HG02763 (cell line): ENCODE data around the gene ZNF451.
"Not testable (repeated sequence)": the region's sequence is repeated elsewhere in the genome, so short reads cannot be mapped to it uniquely, and the experiment has no call there.

Experiments used
- ATAC-seq: cut with Tn5 transposase; IDR thresholded peaks from one replicate; pipeline ENCODE4 v1.9.1; 2021; ENCODE audit warnings: mild to moderate bottlenecking, moderate library complexity; ENCODE audit not compliant: unreplicated experiment

The ZNF451 gene

GRCh38 chr6:57089687-57090457 lies at the start of gene ZNF451:
TSS of gene ZNF451 (plus strand) at chr6:57090188. CDS start at chr6:57090254, 66 bp downstream.
- ATAC-seq: peak; percentile 96

GRCh38 chr6:57044061-57044460 lies 45.9 kb upstream of the ZNF451 start:
- ATAC-seq: not testable (repeated sequence)

DNA sequence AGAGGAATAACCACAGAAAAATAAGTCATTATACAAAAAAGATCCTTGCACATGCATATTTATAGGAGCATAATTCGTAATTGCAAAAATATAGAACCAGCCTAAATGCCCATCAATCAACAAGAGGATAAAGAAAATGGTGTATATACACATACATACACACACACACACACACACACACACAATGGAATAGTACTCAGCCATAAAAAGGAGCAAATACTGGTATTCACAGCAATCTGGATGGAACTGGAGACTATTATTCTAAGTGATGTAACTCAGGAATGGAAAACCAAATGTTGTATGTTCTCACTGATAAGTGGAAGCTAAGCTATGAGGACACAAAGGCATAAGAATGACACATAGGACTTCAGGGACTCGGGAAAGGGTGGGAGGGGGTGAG lies 45.4 kb upstream of the ZNF451 start:
- ATAC-seq: no peak

DNA sequence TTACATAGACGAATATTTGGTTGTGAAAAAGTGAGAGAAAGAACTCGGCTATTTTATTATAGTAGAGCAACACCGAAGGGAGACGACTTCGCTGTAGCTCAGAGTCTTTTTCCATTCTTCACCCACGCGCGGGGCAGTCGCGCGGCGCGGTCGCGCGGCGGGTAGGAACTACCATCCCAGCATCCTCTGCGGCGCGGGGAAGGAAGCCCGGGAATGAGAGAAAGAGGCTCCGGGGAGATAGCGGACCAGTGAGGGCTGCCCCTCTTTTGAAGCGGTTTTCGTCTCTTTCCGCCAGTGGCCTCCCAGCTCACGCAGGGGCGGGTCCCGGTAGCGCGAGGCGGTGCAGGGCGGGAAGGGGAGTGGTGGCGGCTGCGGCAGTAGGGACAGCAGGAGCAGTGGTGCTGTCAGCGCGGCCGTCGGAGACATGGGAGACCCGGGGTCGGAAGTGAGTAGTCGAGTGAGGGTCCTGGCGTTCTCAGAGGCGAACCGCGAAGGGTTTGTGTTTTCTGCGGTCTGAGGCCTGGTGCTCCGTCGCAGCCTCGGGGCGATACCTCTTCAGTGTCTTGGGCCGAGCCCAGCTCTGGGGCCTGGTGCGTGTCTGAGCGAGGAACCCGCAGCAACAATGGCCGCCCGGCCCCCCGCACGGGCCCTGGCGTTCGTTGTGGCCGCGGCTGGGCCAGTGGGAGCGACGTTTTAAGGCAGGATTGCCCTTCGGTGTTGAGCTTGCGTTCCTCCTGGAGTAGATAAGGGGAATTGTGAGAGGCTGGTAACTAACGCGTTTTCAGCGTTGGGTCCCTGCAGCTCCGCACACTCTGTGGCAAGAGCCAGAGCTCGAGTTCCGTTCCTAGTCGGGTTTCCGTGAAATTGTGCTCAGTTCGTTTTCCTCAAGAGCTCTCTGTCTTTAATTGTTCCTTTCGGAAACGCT lies 43.4 kb upstream of the ZNF451 start, which contains the start of gene KIAA1586:
KIAA1586 (plus strand) TSS at position 362 of the 925 bp plus-strand sequence; CDS start at position 425, 63 bp downstream.
- peak; percentile 95 for ATAC-seq

- peak; percentile 10 for ATAC-seq
Measured at GRCh38 chr6:57047257-57047585, 42.8 kb upstream of the ZNF451 start.

DNA sequence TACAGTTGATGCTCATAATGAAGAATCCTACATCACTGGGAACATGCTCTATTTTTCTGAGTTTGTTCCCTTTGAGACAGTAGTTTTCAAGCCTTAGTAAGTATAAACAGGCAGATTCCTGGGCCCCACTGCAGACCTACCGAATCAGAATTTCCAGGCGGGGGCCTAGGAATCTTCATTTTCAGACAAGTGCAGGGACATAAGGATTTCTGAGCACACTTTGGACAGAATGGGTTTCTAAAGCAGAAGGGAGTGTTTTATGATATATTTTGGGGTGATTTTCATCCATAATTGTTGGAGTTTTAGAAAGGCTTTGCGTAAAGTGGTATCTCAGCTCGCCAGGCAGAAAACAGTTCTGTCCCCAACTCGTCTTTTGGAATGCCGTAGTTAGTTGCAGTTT lies 42.1 kb upstream of the ZNF451 start:
- not testable (repeated sequence) for ATAC-seq

DNA sequence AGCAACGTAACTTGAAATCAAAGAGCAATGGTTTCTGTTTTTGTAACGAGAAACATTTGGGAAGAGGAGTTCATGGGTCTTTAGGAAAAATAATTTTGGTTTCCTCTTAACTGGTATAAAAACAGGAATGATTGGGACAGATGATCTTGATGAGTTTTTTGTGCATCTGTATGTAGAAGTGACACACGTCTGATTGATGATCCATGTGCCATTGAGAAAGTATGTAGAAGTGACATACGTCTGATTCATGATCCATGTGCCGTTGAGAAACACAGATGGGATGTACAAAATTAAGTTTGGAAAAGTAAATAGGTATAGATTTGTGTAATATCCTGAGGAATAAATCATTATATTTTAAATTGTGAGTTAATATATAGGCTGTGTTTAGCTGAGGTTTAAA lies 41.4 kb upstream of the ZNF451 start:
- ATAC-seq: no peak

DNA sequence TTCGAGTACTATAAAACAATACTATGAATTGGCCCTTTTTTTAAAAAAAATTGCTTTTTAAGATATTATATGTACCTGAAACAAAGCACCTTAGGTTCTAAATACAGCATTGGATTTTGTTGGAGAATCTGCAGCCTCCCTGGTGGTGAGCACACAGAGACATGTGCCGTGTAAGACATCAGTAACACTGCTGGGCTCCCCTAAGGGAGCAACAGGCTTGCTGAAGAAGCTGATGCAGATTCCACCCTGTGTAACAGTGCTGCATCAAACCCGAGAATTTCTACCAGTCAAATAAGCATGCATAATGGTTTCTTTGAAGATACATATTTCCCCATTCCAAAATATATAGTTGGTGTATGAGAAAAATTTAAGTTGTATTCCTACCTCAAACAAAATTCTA lies 26.1 kb upstream of the ZNF451 start:
- ATAC-seq: no peak

GRCh38 chr6:57064809-57065208 lies 25.2 kb upstream of the ZNF451 start:
- ATAC-seq: no peak

DNA sequence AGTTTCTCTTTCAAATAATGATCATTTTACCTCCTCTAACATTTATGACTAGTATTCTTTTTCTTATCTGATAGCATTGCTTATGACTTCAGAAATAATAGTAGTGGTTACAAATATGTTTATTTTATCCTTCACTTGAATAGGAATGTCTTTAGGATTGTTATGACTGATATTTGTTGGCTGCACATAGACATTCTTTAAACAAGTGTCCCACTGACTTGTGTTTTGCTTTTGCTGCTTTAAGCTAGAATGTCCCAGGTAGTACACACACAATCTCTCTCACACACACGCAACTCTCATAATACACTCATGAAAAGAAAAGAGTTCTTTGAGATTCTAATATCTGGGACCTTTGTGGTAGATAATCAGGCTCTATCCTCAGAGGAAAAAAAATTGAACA lies 21.9 kb upstream of the ZNF451 start:
- ATAC-seq: no peak

GRCh38 chr6:57069228-57069627 lies 20.8 kb upstream of the ZNF451 start:
- ATAC-seq: no peak

DNA sequence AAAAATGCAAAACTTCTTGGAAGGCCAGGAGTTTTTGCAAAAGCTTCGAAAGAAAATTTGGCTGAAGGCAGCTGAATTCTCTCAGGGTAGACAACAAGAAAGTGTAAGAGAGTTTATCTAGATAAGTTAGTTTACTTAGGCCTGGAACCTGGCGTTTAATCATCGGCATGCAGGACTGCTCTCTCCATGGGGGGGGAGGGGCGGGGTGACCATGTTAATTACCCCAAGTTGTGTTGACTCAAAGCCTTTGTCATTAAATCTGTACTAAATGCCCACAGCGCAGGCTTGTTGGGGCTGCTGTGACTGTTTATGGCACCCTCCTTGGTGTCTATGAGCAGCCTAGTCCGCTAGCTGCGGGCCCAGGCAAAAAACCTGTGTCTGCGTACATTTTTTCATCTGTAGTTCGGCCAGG lies 20.1 kb upstream of the ZNF451 start:
- ATAC-seq: no peak

DNA sequence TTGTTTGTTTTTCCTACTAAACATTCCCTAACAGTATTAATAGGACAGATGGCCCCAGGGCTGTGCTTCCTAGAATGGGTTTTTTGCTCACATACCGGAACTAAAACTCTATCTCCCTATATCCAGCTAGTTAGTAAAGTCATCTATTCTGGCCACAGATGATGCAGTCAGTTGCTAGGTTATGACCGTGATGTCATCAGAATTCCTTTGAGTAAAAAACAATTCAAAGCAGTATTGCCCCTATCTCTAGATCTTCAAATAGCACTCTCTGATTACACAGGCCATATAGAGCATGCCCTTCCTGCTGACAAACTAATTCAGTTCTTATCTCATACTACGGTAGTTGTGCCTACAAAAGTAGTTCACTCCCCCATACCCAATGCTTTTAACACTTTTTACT lies 17.9 kb upstream of the ZNF451 start:
- ATAC-seq: no peak

GRCh38 chr6:57074383-57074782 lies 15.6 kb upstream of the ZNF451 start:
- no peak for ATAC-seq

- ATAC-seq: no peak
Measured at GRCh38 chr6:57075092-57075491, 14.9 kb upstream of the ZNF451 start.

- no peak for ATAC-seq
Measured at GRCh38 chr6:57078531-57079207, 11.3 kb upstream of the ZNF451 start.

GRCh38 chr6:57085471-57085870 lies 4.5 kb upstream of the ZNF451 start:
- no peak for ATAC-seq

- no peak for ATAC-seq
Measured at GRCh38 chr6:57086843-57087242, 3.1 kb upstream of the ZNF451 start.

- no peak for ATAC-seq
Measured at GRCh38 chr6:57087916-57088315, 2.1 kb upstream of the ZNF451 start.

- no peak for ATAC-seq
Measured at GRCh38 chr6:57089265-57089664, 723 bp upstream of the ZNF451 start.

DNA sequence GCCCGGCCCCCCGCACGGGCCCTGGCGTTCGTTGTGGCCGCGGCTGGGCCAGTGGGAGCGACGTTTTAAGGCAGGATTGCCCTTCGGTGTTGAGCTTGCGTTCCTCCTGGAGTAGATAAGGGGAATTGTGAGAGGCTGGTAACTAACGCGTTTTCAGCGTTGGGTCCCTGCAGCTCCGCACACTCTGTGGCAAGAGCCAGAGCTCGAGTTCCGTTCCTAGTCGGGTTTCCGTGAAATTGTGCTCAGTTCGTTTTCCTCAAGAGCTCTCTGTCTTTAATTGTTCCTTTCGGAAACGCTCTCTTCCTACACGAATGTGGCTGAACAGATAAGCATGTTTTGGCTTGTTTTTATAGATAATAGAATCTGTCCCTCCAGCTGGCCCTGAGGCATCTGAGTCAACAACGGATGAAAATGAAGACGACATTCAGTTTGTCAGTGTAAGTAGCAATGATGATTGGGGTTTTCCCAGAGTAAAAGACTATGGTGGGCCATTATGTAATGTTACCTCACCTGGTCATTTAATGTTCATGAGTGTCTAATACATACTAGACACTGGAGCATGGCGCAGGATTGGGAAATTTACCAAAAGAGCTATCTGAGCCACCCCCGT lies 575 bp downstream of the ZNF451 start:
- peak; percentile 8 for ATAC-seq
